Natural killer cell (primary cell): ENCODE results near the gene PMEL. TPM values are rescaled to one million over a fixed set of nuclear protein-coding genes. Genes with fewer than 3 reads are reported as not detected.

Experiments
- ATAC-seq, 3 donors: fragments of 150-1000 bp in 2 of 3; fragments of 200-7000 bp in 1 of 3; cut with Tn5 transposase; 1 replicate in 1 of 3; 2 replicates in 2 of 3; pipeline ENCODE4 v1.10.0; 2021; ENCODE audit warnings: mild to moderate bottlenecking in 2 of 3, moderate library complexity in 2 of 3
- DNase-seq, 2 donors: peaks; one replicate each; pipeline versions ENCODE4 v3.0.0 to v3.0.0-alpha.2; 2013 to 2021; ENCODE audit warnings: mixed read lengths in 1 of 2
- H3K27ac ChIP-seq: one replicate; pipeline ENCODE4 v1.5.1; 2013; ENCODE audit warnings: mild to moderate bottlenecking, low read length
- H3K27me3 ChIP-seq: one replicate; pipeline ENCODE4 v1.6.1; 2013; ENCODE audit warnings: low read length; ENCODE audit not compliant: control insufficient read depth, insufficient read depth
- H3K36me3 ChIP-seq: one replicate; pipeline ENCODE4 v1.6.1; 2013; ENCODE audit warnings: low read length; ENCODE audit not compliant: control insufficient read depth, insufficient read depth
- H3K4me1 ChIP-seq: one replicate; pipeline ENCODE4 v1.6.1; 2013; ENCODE audit warnings: low read length; ENCODE audit not compliant: control insufficient read depth, insufficient read depth
- H3K4me3 ChIP-seq: one replicate; pipeline ENCODE4 v1.5.1; 2013; ENCODE audit warnings: low read length
- H3K9me3 ChIP-seq: one replicate; pipeline ENCODE4 v1.6.1; 2013; ENCODE audit warnings: low read length; ENCODE audit not compliant: control insufficient read depth, insufficient read depth
- H3K27ac Mint-ChIP-seq, 2 donors: one replicate each; pipeline ENCODE4 v1.8.0; 2022; ENCODE audit warnings: mild to moderate bottlenecking in 2 of 2, mixed read lengths in 2 of 2, moderate library complexity in 1 of 2
- H3K27me3 Mint-ChIP-seq, 2 donors: one replicate each; pipeline ENCODE4 v1.8.0; 2022; ENCODE audit warnings: low read depth in 2 of 2, mixed read lengths in 2 of 2
- H3K36me3 Mint-ChIP-seq: one replicate; pipeline ENCODE4 v1.8.0; 2022; ENCODE audit warnings: mixed read lengths
- H3K4me1 Mint-ChIP-seq, 2 donors: one replicate each; pipeline ENCODE4 v1.8.0; 2022; ENCODE audit warnings: mixed read lengths in 2 of 2
- H3K4me3 Mint-ChIP-seq: one replicate; pipeline ENCODE4 v1.8.0; 2022; ENCODE audit warnings: mild to moderate bottlenecking, moderate library complexity, mixed read lengths
- H3K9me3 Mint-ChIP-seq, 2 donors: one replicate each; pipeline ENCODE4 v1.8.0; 2022; ENCODE audit warnings: mixed read lengths in 2 of 2
- CTCF ChIP-seq: fragments of 200-600 bp; IDR thresholded peaks from one replicate; pipeline ENCODE4 v1.8.0; 2022; ENCODE audit warnings: antibody characterized with exemption
- WGBS: methylation state at CpG from one replicate; pipeline ENCODE4 v1.1.7; 2013; ENCODE audit warnings: missing lambda C conversion rate; ENCODE audit not compliant: insufficient coverage; 5-methylcytosine and 5-hydroxymethylcytosine counted together
- intact Hi-C: fragments of 100-400 bp; cut with micrococcal nuclease; formaldehyde crosslinking; loops from one replicate; pipeline ENCODE4 v1.14.2; 2022
- total RNA-seq, 4 donors: library from RNA; stranded (reverse); fragments of 120-200 nt in 1 of 4; gene quantifications; one replicate each; pipeline versions ENCODE4 v1.2.3 to v1.2.4, GENCODE V29; 2013 to 2022

Gene PMEL
- total RNA-seq, 3 donors from 2014 or later (not counting 1 experiment from before 2014, with no cell fraction given): 0.35 TPM; not detected in 2

DNA sequence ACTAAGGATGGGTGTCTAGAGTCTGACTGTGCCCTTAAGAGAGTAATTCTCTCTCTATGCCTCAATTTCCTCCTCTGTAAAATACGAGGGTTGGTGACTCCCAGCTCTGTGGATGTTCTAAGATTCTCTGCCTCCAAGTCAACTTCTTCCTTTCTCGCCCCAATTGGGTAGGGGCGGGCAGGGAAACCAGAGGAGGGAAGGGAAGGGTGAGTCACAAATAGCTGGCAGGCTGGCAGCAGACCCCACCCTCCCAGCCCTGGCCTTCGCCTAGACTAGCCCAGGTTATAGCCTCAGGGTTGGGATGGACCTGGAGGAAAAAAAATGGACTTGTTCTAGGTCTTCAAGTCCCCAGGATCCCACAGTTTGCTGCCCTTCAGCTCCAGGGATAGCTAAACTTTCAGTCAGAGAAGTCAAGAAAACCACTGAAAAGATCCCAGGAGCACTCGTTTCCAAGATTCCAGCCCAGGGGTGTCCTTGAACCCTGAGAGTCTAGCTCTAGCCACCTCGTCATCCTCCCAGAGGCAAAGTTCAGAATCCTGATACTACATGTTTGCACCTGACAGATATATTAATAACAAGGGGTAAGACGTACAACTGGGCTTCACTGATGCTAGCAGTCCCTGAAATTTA is 32.6 kb downstream of the PMEL start:
- no peak for ATAC-seq
- no peaks in the 10 kb centered on the region for H3K9me3 Mint-ChIP-seq
- peak overlapping the region; percentile 96 for H3K27ac ChIP-seq
- H3K27me3 ChIP-seq: no peaks in the 10 kb centered on the region
- H3K27me3 Mint-ChIP-seq: no peaks in the 10 kb centered on the region
- no peak for TF ChIP-seq CTCF
- intact Hi-C loops: loop anchor here (5.0 kb wide), 1 partner anchor 206 kb away; the partner anchor contains the start of gene CD63
- peaks cover 36 to 44% of the 10 kb centered on the region in 2 donors for H3K4me1 Mint-ChIP-seq
- no peak overlapping the region for H3K4me3 ChIP-seq
- H3K27ac Mint-ChIP-seq: peak overlapping the region in 1 of 2 donors; percentile 97
- peaks cover 45% of the 10 kb centered on the region for H3K4me1 ChIP-seq
- H3K36me3 ChIP-seq: peaks cover 16% of the 10 kb centered on the region
- H3K36me3 Mint-ChIP-seq: no peaks in the 10 kb centered on the region
- no peak for DNase-seq
- 81% methylated on average over 3 of the region's 7 CpGs for whole genome bisulfite sequencing
- H3K9me3 ChIP-seq: no peaks in the 10 kb centered on the region
- peak overlapping the region; percentile 99 for H3K4me3 Mint-ChIP-seq

GRCh38 chr12:55932551-55932910 is 33.3 kb downstream of the PMEL start:
- peak; percentile 28 to 65 (median 44) for ATAC-seq

GRCh38 chr12:55931780-55932550 is 33.9 kb downstream of the PMEL start:
- TF ChIP-seq CTCF: no peak
- Mint-ChIP-seq H3K27ac (peak overlapping the region; percentile 97 to 98), H3K9me3 (no peaks in the 10 kb centered on the region), H3K36me3 (no peaks in the 10 kb centered on the region), H3K4me1 (peaks cover 42 to 54% of the 10 kb centered on the region in 2 donors), H3K27me3 (no peaks in the 10 kb centered on the region), H3K4me3 (peak overlapping the region; percentile 99)
- Histone ChIP-seq H3K27ac (peak overlapping the region; percentile 96), H3K9me3 (no peaks in the 10 kb centered on the region), H3K27me3 (no peaks in the 10 kb centered on the region), H3K36me3 (peaks cover 6% of the 10 kb centered on the region), H3K4me1 (peaks cover 52% of the 10 kb centered on the region), H3K4me3 (peak overlapping the region; percentile 79)
- DNase-seq (peak; percentile 40 to 57), ATAC-seq (peak; percentile 17 to 40 (median 30))
- under 1% methylated on average over 57 of the region's 60 CpGs for WGBS
- intact Hi-C loops: loop anchor here (5.0 kb wide), 1 partner anchor 205 kb away; the partner anchor contains the start of gene CD63

More at GRCh38 chr12:55932551-55932910, 33.3 kb downstream of the PMEL start:
- 2% methylated on average over 3 of the region's 4 CpGs for WGBS
- peak overlapping the region; percentile 97 to 98 for H3K27ac Mint-ChIP-seq
- Histone ChIP-seq H3K9me3 (no peaks in the 10 kb centered on the region), H3K27me3 (no peaks in the 10 kb centered on the region), H3K4me3 (peak overlapping the region; percentile 79), H3K4me1 (peaks cover 52% of the 10 kb centered on the region), H3K27ac (peak overlapping the region; percentile 96), H3K36me3 (peaks cover 11% of the 10 kb centered on the region)
- H3K4me1 Mint-ChIP-seq: peaks cover 42 to 50% of the 10 kb centered on the region in 2 donors
- intact Hi-C loops: loop anchor here (5.0 kb wide), 1 partner anchor 205 kb away; the partner anchor contains the start of gene CD63
- H3K36me3 Mint-ChIP-seq: no peaks in the 10 kb centered on the region
- peak overlapping the region; percentile 99 for H3K4me3 Mint-ChIP-seq
- DNase-seq: peak in 1 of 2 donors; percentile 78
- TF ChIP-seq CTCF: no peak
- no peaks in the 10 kb centered on the region for H3K9me3 Mint-ChIP-seq
- no peaks in the 10 kb centered on the region for H3K27me3 Mint-ChIP-seq
